GM21423 (cell line): ENCODE results near the gene SLC17A4.

Experiments used
- ATAC-seq: cut with Tn5 transposase; IDR thresholded peaks from one replicate; pipeline ENCODE4 v1.9.1; 2021; ENCODE audit warnings: mild to moderate bottlenecking, moderate library complexity; ENCODE audit not compliant: unreplicated experiment

The SLC17A4 gene

GRCh38 chr6:25749837-25750236 is 4.7 kb upstream of the SLC17A4 start:
- no peak for ATAC-seq

DNA sequence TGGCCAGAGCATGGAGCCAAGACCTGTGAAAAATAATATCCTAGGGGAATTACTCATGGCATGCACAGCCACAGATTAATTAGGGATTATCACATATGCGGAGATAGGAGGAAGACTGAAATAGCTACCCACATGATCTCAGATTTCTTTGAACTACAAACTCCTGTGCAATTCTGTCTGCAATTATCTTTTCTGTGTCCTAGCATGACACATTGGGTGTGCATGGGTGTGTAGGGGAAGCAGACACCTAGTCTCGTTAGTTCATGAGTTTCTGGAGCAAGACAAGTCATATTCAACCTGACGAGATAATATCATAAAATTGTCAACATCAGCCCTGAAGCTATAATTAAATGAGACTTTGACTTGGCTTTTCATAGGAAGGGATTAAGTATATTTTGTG is 3.6 kb upstream of the SLC17A4 start:
- ATAC-seq, result no peak

GRCh38 chr6:25753079-25753478 is 1.5 kb upstream of the SLC17A4 start:
- ATAC-seq, result no peak

GRCh38 chr6:25755483-25755882 is 941 bp downstream of the SLC17A4 start:
- ATAC-seq, result no peak

- no peak for ATAC-seq
These were observed 2.1 kb downstream of the SLC17A4 start for GRCh38 chr6:25756382-25757363.

DNA sequence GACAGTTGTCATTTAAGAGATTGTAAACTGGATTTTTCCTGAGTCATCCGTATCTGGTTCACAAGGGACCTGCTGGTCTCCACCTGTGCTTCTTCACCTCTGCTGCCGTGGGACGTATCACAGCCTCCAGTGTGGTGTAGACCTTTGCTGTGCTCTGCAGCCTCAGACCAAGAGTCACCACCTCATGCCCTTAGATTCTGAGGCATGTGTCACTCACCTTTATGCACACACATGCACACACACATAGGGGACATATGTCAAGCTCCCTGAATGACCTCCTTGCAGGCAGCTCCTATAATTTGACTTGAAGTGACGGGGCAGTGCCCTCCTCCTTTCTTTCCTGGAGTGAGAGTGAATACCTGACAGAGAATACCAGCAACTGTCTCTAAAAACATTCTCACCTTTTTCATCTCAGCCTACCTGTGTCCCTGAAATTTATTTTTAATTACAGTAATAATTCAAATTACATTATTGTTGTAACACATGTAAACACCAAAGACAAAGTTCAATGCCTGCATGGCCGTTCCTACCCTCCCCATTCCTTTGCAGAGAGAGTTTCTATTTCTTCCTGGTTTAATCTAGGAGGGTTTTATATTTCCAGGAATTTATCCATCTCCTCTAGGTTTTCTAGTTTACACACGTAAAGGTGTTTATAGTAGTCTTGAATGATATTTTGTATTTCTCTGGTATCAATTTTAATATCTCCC is 3.5 kb downstream of the SLC17A4 start:
- ATAC-seq, result no peak

GRCh38 chr6:25764611-25765010 is 10.1 kb downstream of the SLC17A4 start:
- no peak for ATAC-seq

DNA sequence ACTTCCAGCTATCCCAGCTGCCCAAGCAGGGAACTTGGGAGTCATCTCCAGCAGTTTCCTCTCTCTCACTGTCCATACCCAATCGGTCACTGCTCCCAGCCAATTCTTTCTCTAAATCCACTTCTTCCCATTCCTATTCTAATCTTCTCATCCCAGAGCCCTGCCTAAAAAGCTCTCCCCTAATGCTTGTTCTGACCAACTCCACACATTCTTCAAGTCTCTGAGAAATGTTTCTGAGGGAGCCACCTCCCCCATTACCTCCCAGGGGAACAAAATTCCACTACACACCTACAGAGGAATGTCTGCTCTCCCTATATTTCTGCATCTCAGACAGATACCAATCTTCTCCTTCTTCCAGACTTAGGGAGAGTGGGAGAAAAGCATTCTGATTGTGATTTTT is 14.0 kb downstream of the SLC17A4 start:
- no peak for ATAC-seq

DNA sequence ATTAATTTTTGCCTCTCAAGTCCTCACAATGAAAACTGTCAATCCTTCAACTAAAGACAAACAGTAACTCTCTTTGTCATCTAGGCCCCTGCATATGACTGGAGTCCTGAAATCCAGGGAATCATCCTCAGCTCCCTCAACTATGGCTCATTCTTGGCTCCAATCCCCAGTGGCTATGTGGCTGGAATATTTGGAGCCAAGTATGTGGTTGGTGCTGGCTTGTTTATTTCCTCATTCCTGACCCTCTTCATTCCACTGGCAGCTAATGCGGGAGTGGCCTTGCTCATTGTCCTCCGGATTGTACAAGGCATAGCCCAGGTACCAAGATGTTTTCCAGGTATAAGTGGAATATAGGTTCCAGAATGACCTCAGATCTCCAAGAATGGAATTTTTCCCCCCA is 15.4 kb downstream of the SLC17A4 start:
- no peak for ATAC-seq

DNA sequence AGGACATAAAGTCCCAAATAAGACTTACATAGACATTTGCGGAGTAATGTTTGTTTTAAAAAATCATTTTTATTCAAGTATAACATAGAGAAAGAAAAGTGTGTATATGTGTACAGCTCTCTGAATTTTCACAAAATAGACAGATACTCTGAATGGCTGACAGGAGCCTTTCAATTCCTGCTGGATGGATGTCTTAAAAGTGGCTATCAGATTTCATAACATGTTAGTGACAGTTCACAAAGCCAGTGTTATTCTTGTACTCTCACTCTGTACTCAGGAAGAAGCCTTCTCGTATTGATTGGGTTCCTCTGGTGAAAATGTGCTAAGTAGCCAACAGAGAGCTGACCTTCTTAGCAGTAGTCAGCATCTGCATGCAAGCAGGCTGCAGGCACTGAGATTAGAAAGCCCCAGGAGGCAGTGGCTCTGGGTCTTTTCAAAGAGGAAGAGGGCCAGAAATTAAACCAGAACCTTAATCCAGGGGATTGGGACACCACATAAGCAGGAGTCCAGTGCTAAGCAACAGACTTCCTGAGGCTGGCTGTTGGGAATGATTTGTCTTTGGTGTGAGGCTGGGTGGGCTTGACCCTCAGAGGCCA is 19.7 kb downstream of the SLC17A4 start:
- ATAC-seq, result no peak

DNA sequence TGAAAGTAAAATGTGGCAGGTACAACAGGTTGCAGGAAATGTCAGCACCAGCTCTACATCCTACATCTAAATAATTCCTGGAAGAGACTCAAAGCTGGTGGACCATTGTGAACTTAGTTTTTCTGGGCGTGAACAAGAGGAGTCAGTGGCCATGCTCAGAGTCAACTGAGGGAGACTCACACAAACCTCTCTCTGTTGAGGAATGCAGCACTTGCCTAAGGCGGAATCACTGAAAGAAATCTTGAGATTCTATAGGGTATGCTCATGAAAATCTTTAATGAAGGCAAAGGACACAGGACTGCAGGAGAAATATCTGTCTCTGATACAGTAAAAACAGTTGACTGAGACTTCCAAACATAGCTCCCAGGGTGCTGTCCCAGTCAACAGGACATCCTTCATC is 22.5 kb downstream of the SLC17A4 start:
- no peak for ATAC-seq

GRCh38 chr6:25777856-25778649 is 23.5 kb downstream of the SLC17A4 start:
- ATAC-seq, result no peak

GRCh38 chr6:25781134-25781533 is 26.6 kb downstream of the SLC17A4 start:
- no peak for ATAC-seq

- no peak for ATAC-seq
These were observed 32.9 kb downstream of the SLC17A4 start for GRCh38 chr6:25787428-25787827.

DNA sequence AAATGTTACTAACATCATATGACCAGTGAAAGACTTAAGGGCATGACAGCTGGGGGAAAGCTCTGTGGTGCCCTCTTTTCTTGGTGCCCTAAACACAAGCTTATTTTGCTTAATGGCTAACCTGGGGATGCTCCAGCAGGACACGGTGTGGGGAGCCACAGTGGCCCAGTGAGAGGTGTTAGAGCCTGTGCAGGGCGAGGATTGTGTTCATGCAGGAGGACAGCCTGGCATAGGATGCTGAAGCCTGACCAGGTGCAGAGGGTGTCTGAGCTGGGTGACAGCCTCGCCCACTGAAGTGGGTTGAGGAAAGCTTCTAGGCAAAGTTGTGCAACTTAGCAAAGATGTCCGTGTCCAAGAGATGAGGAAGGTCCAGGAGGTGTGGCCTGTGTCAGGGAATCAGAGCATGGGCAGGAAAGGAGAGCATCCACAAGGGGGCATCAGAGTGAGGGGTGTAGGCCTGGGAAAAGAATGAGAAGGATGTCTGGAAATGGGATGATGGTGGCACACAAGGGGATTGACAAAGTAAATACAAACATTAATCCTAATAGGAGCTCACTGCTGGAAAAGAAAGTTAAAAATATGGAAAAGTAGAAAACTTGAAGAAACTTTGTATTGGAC is 33.9 kb downstream of the SLC17A4 start:
- ATAC-seq, result no peak

- no peak for ATAC-seq
These were observed 34.9 kb downstream of the SLC17A4 start for GRCh38 chr6:25789475-25789874.

DNA sequence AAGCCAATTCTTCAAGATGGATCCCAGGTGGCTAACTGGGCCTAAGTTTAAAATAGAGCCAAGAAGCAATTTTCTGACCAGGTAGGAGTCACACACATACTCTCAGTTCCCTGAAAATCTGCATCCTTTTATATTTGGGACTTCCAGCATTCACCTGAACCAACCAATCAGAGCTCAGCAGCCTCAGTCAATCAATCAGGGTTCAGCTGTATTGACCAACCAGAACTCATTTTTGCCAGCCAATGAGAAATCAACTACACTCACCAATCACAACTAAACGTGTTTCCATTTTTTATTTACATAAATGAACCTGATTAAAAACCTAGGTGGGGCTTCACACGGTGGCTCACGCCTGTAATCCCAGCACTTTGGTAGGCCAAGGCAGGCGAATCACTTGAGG is 37.5 kb downstream of the SLC17A4 start:
- no peak for ATAC-seq

- no peak for ATAC-seq
These were observed 39.4 kb downstream of the SLC17A4 start for GRCh38 chr6:25793970-25794369.

DNA sequence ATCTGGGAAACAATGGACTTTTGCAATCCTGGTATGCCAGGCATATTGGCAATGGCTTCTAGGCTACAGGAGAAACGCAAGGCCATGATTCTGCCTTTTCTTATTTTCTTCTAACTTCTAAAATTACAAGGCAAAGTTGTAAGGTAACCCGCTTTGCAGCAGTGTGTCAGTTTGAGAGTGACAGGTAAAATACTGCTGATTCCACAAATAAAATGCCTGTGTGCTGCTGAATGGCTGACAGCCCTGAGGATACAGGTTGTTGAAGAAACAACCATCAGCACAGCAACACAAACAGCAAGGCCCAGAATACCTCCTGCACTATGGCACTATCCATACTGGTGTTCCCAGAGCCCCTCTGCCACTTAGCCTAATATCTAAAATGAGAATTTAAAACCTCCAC is 40.2 kb downstream of the SLC17A4 start:
- ATAC-seq, result no peak

- ATAC-seq, result no peak
These were observed 46.9 kb downstream of the SLC17A4 start for GRCh38 chr6:25801436-25801835.
